ENCODE data around the gene RHBDL3. TPM values are rescaled to one million over a fixed set of nuclear protein-coding genes. Genes with fewer than 3 reads are reported as not detected.

RHBDL3 gene
- total RNA-seq, 1 donor from 2014 or later = 0.25 TPM

- Mint-ChIP-seq H3K4me1 (ENCODE audit: low read depth) (no peaks in the 10 kb centered on the region), H3K27ac (ENCODE audit: unreplicated experiment) (no peak overlapping the region), H3K27me3 (ENCODE audit: low read depth) (peaks cover 2% of the 10 kb centered on the region), H3K4me3 (ENCODE audit: unreplicated experiment) (no peak overlapping the region), H3K9me3 (ENCODE audit: low read depth) (no peaks in the 10 kb centered on the region), H3K36me3 (ENCODE audit: low read depth) (no peaks in the 10 kb centered on the region)
- TF ChIP-seq CTCF (IDR thresholded peaks at IDR 0.05) = no peak
- DNase-seq (ENCODE audit: low spot score) = no peak
Measured at GRCh38 chr17:32292094-32292493, 26.5 kb downstream of the RHBDL3 start.

- no peak for DNase-seq (ENCODE audit: low spot score)
- Mint-ChIP-seq H3K4me1 (ENCODE audit: low read depth) (peaks cover 3% of the 10 kb centered on the region), H3K4me3 (ENCODE audit: unreplicated experiment) (no peak overlapping the region), H3K36me3 (ENCODE audit: low read depth) (no peaks in the 10 kb centered on the region), H3K9me3 (ENCODE audit: low read depth) (no peaks in the 10 kb centered on the region), H3K27ac (ENCODE audit: unreplicated experiment) (no peak overlapping the region), H3K27me3 (ENCODE audit: low read depth) (peaks cover 1% of the 10 kb centered on the region)
- no peak for TF ChIP-seq CTCF (IDR thresholded peaks at IDR 0.05)
Measured at GRCh38 chr17:32297424-32297823, 31.8 kb downstream of the RHBDL3 start.

GRCh38 chr17:32297860-32298259, 32.2 kb downstream of the RHBDL3 start:
- DNase-seq (ENCODE audit: low spot score) = no peak
- Mint-ChIP-seq H3K9me3 (ENCODE audit: low read depth) (no peaks in the 10 kb centered on the region), H3K4me1 (ENCODE audit: low read depth) (peaks cover 3% of the 10 kb centered on the region), H3K27ac (ENCODE audit: unreplicated experiment) (no peak overlapping the region), H3K4me3 (ENCODE audit: unreplicated experiment) (no peak overlapping the region), H3K27me3 (ENCODE audit: low read depth) (peaks cover 1% of the 10 kb centered on the region), H3K36me3 (ENCODE audit: low read depth) (no peaks in the 10 kb centered on the region)
- no peak for TF ChIP-seq CTCF (IDR thresholded peaks at IDR 0.05)

GRCh38 chr17:32298298-32298697, 32.7 kb downstream of the RHBDL3 start:
- peaks cover 1% of the 10 kb centered on the region for H3K27me3 Mint-ChIP-seq (ENCODE audit: low read depth)
- no peaks in the 10 kb centered on the region for H3K36me3 Mint-ChIP-seq (ENCODE audit: low read depth)
- TF ChIP-seq CTCF (IDR thresholded peaks at IDR 0.05) = no peak
- no peak overlapping the region for H3K4me3 Mint-ChIP-seq (ENCODE audit: unreplicated experiment)
- H3K9me3 Mint-ChIP-seq (ENCODE audit: low read depth) = no peaks in the 10 kb centered on the region
- H3K27ac Mint-ChIP-seq (ENCODE audit: unreplicated experiment) = no peak overlapping the region
- no peak for DNase-seq (ENCODE audit: low spot score)
- peaks cover 3% of the 10 kb centered on the region for H3K4me1 Mint-ChIP-seq (ENCODE audit: low read depth)

GRCh38 chr17:32298721-32299579, 33.3 kb downstream of the RHBDL3 start:
- H3K27me3 Mint-ChIP-seq (ENCODE audit: low read depth) = peaks cover 1% of the 10 kb centered on the region
- H3K36me3 Mint-ChIP-seq (ENCODE audit: low read depth) = no peaks in the 10 kb centered on the region
- H3K9me3 Mint-ChIP-seq (ENCODE audit: low read depth) = no peaks in the 10 kb centered on the region
- DNase-seq (ENCODE audit: low spot score) = no peak
- peaks cover 5% of the 10 kb centered on the region for H3K4me1 Mint-ChIP-seq (ENCODE audit: low read depth)
- no peak overlapping the region for H3K4me3 Mint-ChIP-seq (ENCODE audit: unreplicated experiment)
- no peak for TF ChIP-seq CTCF (IDR thresholded peaks at IDR 0.05)
- no peak overlapping the region for H3K27ac Mint-ChIP-seq (ENCODE audit: unreplicated experiment)

All from chondrocyte (in vitro differentiated cells).